Neural crest cell (in vitro differentiated cells): ENCODE results near the gene ROBO4. TPM values are rescaled to one million over a fixed set of nuclear protein-coding genes. Genes with fewer than 3 reads are reported as not detected.

Experiments
- DNase-seq: peaks from one replicate; pipeline ENCODE4 v3.0.0; 2021; ENCODE audit warnings: low read depth, mixed read lengths, low spot score
- H3K27ac Mint-ChIP-seq: one replicate; pipeline ENCODE4 v1.8.0; 2021; ENCODE audit warnings: mild to moderate bottlenecking, mixed read lengths; ENCODE audit not compliant: unreplicated experiment
- H3K27me3 Mint-ChIP-seq: 2 replicates; pipeline ENCODE4 v1.8.0; 2021; ENCODE audit warnings: low read depth, mild to moderate bottlenecking, mixed read lengths
- H3K36me3 Mint-ChIP-seq: 2 replicates; pipeline ENCODE4 v1.8.0; 2021; ENCODE audit warnings: low read depth, mild to moderate bottlenecking, mixed read lengths
- H3K4me1 Mint-ChIP-seq: 2 replicates; pipeline ENCODE4 v1.8.0; 2021; ENCODE audit warnings: mixed read lengths
- H3K4me3 Mint-ChIP-seq: one replicate; pipeline ENCODE4 v1.8.0; 2021; ENCODE audit warnings: mild to moderate bottlenecking, mixed read lengths
- H3K9me3 Mint-ChIP-seq: 2 replicates; pipeline ENCODE4 v1.8.0; 2021; ENCODE audit warnings: mixed read lengths
- CTCF ChIP-seq: fragments of 200-600 bp; sonication (generic); conservative IDR thresholded peaks from 2 replicates; pipeline ENCODE4 v1.5.0; 2021; ENCODE audit warnings: antibody characterized with exemption, mild to moderate bottlenecking
- total RNA-seq: library from RNA; stranded (reverse); gene quantifications from 2 replicates; pipeline ENCODE4 v1.2.1, GENCODE V29; 2021

ROBO4 gene
- total RNA-seq, 1 donor from 2014 or later, result 0.05 TPM

GRCh38 chr11:124923296-124923695 lies 25.6 kb upstream of the ROBO4 start:
- H3K27me3 Mint-ChIP-seq, result peaks cover 18% of the 10 kb centered on the region
- no peaks in the 10 kb centered on the region for H3K36me3 Mint-ChIP-seq

DNA sequence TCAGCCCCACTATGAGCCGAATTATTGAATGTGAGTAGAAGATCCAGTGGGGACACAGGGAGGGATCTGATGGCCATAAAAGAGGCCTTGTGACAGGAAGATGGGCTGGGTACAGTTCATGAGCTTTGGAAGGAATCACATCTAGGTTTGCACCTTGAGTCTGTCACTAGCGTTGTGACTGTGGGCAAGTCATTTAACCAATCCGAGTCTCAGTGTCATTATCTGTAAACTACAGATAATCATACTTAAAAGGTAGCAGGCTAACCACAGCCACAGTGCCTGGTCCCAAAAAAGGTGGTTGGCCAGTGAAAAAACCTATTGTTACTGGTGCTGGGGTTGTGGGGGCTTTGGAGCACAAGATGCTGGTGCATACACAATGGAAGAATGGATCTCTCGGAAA lies 25.2 kb upstream of the ROBO4 start:
- Mint-ChIP-seq H3K27me3 (peaks cover 21% of the 10 kb centered on the region), H3K9me3 (no peaks in the 10 kb centered on the region), H3K4me1 (peaks cover 4% of the 10 kb centered on the region), H3K27ac (no peak overlapping the region), H3K4me3 (peak overlapping the region; percentile 18), H3K36me3 (no peaks in the 10 kb centered on the region)
- DNase-seq, result no peak
- no peak for TF ChIP-seq CTCF

More at GRCh38 chr11:124923296-124923695, 25.6 kb upstream of the ROBO4 start:
- Mint-ChIP-seq H3K4me1 (peaks cover 4% of the 10 kb centered on the region), H3K9me3 (no peaks in the 10 kb centered on the region), H3K4me3 (no peak overlapping the region), H3K27ac (no peak overlapping the region)
- TF ChIP-seq CTCF, result no peak
- no peak for DNase-seq

- no peaks in the 10 kb centered on the region for H3K9me3 Mint-ChIP-seq
- TF ChIP-seq CTCF, result no peak
- peak overlapping the region; percentile 85 for H3K4me3 Mint-ChIP-seq
- no peaks in the 10 kb centered on the region for H3K36me3 Mint-ChIP-seq
- peak overlapping the region; percentile 39 for H3K27ac Mint-ChIP-seq
- peaks cover 21% of the 10 kb centered on the region for H3K27me3 Mint-ChIP-seq
- peaks cover 4% of the 10 kb centered on the region for H3K4me1 Mint-ChIP-seq
- DNase-seq, result peak; percentile 85
These were observed 23.4 kb upstream of the ROBO4 start for GRCh38 chr11:124920870-124921609.

GRCh38 chr11:124920356-124920755 lies 22.7 kb upstream of the ROBO4 start:
- Mint-ChIP-seq H3K4me3 (peak overlapping the region; percentile 85), H3K27me3 (peaks cover 21% of the 10 kb centered on the region), H3K27ac (peak overlapping the region; percentile 39), H3K36me3 (no peaks in the 10 kb centered on the region), H3K4me1 (peaks cover 4% of the 10 kb centered on the region), H3K9me3 (no peaks in the 10 kb centered on the region)
- TF ChIP-seq CTCF, result no peak
- DNase-seq, result no peak

DNA sequence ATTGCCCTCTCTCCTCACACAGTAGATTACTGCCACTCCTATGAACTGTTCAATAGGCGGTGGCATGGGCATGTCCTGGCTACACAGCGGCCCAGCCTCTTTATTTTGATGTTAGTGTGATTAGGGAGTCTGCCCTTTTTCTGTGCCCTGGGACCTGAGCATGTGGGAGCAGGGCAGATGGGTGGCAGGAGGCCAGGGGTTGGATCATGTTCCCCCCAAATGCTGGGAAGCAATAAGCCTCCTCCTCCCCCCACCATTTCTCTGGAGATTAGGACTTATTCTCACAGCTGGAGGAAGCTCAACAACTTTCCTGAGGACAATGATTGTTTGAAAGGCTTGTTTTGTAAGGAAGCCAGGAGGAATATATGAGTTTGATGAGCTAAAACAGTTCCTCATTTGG lies 22.2 kb upstream of the ROBO4 start:
- H3K4me1 Mint-ChIP-seq, result peaks cover 4% of the 10 kb centered on the region

More for the DNA sequence above, 22.2 kb upstream of the ROBO4 start:
- H3K9me3 Mint-ChIP-seq, result no peaks in the 10 kb centered on the region
- H3K27me3 Mint-ChIP-seq, result peaks cover 21% of the 10 kb centered on the region
- no peak for DNase-seq
- H3K27ac Mint-ChIP-seq, result no peak overlapping the region
- H3K36me3 Mint-ChIP-seq, result peaks cover 4% of the 10 kb centered on the region
- H3K4me3 Mint-ChIP-seq, result no peak overlapping the region
- TF ChIP-seq CTCF, result no peak
